K562 (cell line): ENCODE measurements around the gene DIPK1B.

ENCODE experiments used
- CREB1 ChIP-seq, 2 experiments: sonication (generic) in 1 of 2; formaldehyde crosslinking in 1 of 2; IDR thresholded peaks; 2 replicates each; pipeline versions ENCODE4 v1.6.1 to v1.8.0; 2012 to 2022; ENCODE audit warnings: inconsistent platforms in 1 of 2, mild to moderate bottlenecking in 1 of 2, missing genetic modification reagents in 1 of 2, moderate library complexity in 1 of 2
- FOXA1 ChIP-seq: fragments of 450-650 bp; IDR thresholded peaks from 2 replicates; pipeline ENCODE4 v1.6.1; 2016; ENCODE audit warnings: mild to moderate bottlenecking, borderline replicate concordance
- ILK ChIP-seq: fragments of 450-650 bp; IDR thresholded peaks from 2 replicates; pipeline ENCODE4 v1.6.1; 2016; ENCODE audit warnings: missing genetic modification characterization, low read depth, mild to moderate bottlenecking, missing compliant biosample characterization, moderate library complexity, borderline replicate concordance
- TOE1 ChIP-seq, 2 experiments: fragments of 450-650 bp in 1 of 2; sonication (generic) in 1 of 2; formaldehyde crosslinking in 1 of 2; IDR thresholded peaks; 2 replicates each; pipeline versions ENCODE4 v1.7.1 to v1.8.0; 2016 to 2022; ENCODE audit warnings: borderline replicate concordance in 2 of 2, mild to moderate bottlenecking in 2 of 2, antibody characterized with exemption in 1 of 2, inconsistent platforms in 1 of 2, low read depth in 1 of 2, missing genetic modification reagents in 1 of 2, moderate library complexity in 1 of 2
- ZNF143 ChIP-seq: sonication (generic); formaldehyde crosslinking; IDR thresholded peaks from 2 replicates; pipeline ENCODE4 v1.9.0; 2022; ENCODE audit warnings: mild to moderate bottlenecking, missing genetic modification reagents
- TF ChIP-seq, protein P1 (sequence below): sonication (generic); formaldehyde crosslinking; IDR thresholded peaks from 2 replicates; pipeline ENCODE4 v1.8.1; 2022; ENCODE audit warnings: missing genetic modification reagents

DNA sequence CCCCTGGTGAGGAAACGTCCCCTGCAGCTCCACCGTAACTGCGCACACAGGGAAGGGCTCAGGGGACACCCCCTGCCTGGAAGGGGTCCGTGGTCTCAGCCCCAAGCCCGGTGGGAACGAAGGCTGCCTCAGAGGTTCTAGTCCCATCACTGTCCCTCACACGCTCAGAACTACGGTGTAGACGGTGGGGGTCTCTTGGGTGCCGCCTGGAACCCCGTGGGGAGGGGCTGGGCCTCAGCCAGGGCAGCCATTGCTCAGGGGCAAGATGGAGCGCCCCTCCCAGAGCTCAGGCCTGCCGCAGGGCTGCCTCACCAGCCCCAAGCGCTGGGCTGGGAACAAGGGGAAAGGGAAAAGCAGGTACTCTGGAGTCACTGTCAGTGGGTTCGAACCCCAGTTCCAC lies 28.0 kb upstream of the DIPK1B start:
- TF ChIP-seq FOXA1 (no peak), CREB1 (IDR thresholded peaks at IDR 0.05) (no peak), CREB1 (CRISPR knock-in tag; IDR thresholded peaks at IDR 0.05) (no peak), TOE1 (IDR thresholded peaks at IDR 0.05; ENCODE audit: borderline replicate concordance) (no peak), TOE1 (CRISPR knock-in tag; IDR thresholded peaks at IDR 0.05; ENCODE audit: borderline replicate concordance, low read depth) (no peak), ILK (tag) (no peak), ZNF143 (CRISPR knock-in tag) (no peak)
- TF ChIP-seq, protein P1, sequence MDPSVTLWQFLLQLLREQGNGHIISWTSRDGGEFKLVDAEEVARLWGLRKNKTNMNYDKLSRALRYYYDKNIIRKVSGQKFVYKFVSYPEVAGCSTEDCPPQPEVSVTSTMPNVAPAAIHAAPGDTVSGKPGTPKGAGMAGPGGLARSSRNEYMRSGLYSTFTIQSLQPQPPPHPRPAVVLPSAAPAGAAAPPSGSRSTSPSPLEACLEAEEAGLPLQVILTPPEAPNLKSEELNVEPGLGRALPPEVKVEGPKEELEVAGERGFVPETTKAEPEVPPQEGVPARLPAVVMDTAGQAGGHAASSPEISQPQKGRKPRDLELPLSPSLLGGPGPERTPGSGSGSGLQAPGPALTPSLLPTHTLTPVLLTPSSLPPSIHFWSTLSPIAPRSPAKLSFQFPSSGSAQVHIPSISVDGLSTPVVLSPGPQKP (CRISPR knock-in tag), result no peak
